Measurements from ENCODE around the gene HOXC10. TPM values are rescaled to one million over a fixed set of nuclear protein-coding genes. Genes with fewer than 3 reads are reported as not detected.
A peak's percentile ranks its signal among the peaks of the same experiment; 100 is the strongest.

The HOXC10 gene
- total RNA-seq, 1 donor from 2014 or later, result 0.96 TPM

DNA sequence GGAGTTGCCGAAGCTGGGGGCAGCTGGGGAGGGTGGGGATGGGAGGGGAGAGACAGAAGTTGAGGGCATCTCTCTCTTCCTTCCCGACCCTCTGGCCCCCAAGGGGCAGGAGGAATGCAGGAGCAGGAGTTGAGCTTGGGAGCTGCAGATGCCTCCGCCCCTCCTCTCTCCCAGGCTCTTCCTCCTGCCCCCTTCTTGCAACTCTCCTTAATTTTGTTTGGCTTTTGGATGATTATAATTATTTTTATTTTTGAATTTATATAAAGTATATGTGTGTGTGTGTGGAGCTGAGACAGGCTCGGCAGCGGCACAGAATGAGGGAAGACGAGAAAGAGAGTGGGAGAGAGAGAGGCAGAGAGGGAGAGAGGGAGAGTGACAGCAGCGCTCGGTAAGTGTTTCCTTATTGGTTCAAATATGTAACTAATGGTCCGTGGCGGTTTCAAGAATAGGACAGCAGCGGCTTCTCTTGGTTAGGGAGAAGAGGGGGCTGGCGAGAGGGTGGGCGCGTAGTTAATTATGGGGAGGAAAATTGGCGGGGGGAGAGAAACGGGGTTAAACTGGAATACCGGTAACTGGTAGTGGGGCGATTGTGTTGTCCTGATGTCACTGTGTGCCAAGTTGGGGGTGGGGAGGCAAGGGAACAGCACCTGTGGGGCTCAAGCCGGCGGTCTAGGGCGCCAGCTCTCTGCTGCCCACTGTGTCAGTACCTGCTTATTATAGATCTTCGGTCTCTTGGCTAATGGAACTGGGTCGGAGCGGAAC, 32.3 kb downstream of the HOXC10 start:
- no peak for DNase-seq (ENCODE audit: low spot score in 2 of 2, unreplicated experiment in 2 of 2)
- Mint-ChIP-seq H3K27ac (peak overlapping the region; percentile 95), H3K4me1 (peaks cover 37% of the 10 kb centered on the region), H3K27me3 (ENCODE audit: low read depth) (peaks cover 86% of the 10 kb centered on the region), H3K9me3 (no peaks in the 10 kb centered on the region), H3K36me3 (no peaks in the 10 kb centered on the region), H3K4me3 (peak overlapping the region; percentile 81)
- TF ChIP-seq, protein P1, sequence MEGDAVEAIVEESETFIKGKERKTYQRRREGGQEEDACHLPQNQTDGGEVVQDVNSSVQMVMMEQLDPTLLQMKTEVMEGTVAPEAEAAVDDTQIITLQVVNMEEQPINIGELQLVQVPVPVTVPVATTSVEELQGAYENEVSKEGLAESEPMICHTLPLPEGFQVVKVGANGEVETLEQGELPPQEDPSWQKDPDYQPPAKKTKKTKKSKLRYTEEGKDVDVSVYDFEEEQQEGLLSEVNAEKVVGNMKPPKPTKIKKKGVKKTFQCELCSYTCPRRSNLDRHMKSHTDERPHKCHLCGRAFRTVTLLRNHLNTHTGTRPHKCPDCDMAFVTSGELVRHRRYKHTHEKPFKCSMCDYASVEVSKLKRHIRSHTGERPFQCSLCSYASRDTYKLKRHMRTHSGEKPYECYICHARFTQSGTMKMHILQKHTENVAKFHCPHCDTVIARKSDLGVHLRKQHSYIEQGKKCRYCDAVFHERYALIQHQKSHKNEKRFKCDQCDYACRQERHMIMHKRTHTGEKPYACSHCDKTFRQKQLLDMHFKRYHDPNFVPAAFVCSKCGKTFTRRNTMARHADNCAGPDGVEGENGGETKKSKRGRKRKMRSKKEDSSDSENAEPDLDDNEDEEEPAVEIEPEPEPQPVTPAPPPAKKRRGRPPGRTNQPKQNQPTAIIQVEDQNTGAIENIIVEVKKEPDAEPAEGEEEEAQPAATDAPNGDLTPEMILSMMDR (IDR thresholded peaks at IDR 0.05; ENCODE audit: unreplicated experiment), result no peak

- H3K9me3 Mint-ChIP-seq, result no peaks in the 10 kb centered on the region
- H3K27me3 Mint-ChIP-seq (ENCODE audit: low read depth), result peaks cover 86% of the 10 kb centered on the region
- H3K36me3 Mint-ChIP-seq, result no peaks in the 10 kb centered on the region
- peaks cover 42% of the 10 kb centered on the region for H3K4me1 Mint-ChIP-seq
- TF ChIP-seq, protein P1 (IDR thresholded peaks at IDR 0.05; ENCODE audit: unreplicated experiment), result no peak
- peak; percentile 74 to 86 for DNase-seq (ENCODE audit: low spot score in 2 of 2, unreplicated experiment in 2 of 2)
- H3K27ac Mint-ChIP-seq, result peak overlapping the region; percentile 95
- H3K4me3 Mint-ChIP-seq, result peak overlapping the region; percentile 81
These were observed 33.0 kb downstream of the HOXC10 start for GRCh38 chr12:54017878-54018467.

DNA sequence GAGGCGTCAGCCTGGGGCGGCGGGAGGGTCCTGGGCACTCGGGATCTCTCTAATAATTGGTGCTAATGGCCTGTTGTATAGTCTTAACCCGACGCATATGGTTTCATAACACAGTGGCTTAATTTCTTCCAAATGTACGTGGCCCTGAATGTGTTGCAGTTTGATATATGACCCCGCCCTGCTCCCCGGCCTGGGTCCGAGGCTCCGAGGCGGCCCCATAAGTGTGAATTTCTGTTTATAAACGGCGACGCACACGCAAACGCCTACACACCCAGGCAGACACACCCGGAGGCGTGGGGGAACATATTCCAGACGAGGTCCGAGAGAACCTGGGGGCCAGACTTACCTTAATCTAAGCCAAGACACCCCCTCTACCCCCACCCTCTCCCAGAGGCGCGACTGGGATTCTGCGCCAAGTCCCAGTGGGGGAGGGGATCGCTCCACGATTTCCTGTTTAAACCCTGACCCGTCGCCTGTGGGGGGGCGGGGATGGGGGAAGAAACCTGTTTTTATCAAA, 33.6 kb downstream of the HOXC10 start:
- peak overlapping the region; percentile 90 for H3K27ac Mint-ChIP-seq
- H3K4me1 Mint-ChIP-seq, result peaks cover 47% of the 10 kb centered on the region
- no peaks in the 10 kb centered on the region for H3K9me3 Mint-ChIP-seq
- TF ChIP-seq, protein P1 (IDR thresholded peaks at IDR 0.05; ENCODE audit: unreplicated experiment), result no peak
- H3K4me3 Mint-ChIP-seq, result peak overlapping the region; percentile 81
- peaks cover 86% of the 10 kb centered on the region for H3K27me3 Mint-ChIP-seq (ENCODE audit: low read depth)
- no peaks in the 10 kb centered on the region for H3K36me3 Mint-ChIP-seq
- no peak for DNase-seq (ENCODE audit: low spot score in 2 of 2, unreplicated experiment in 2 of 2)

- H3K9me3 Mint-ChIP-seq, result no peaks in the 10 kb centered on the region
- peaks cover 86% of the 10 kb centered on the region for H3K27me3 Mint-ChIP-seq (ENCODE audit: low read depth)
- DNase-seq (ENCODE audit: low spot score in 2 of 2, unreplicated experiment in 2 of 2), result no peak
- peak overlapping the region; percentile 43 for H3K27ac Mint-ChIP-seq
- H3K36me3 Mint-ChIP-seq, result no peaks in the 10 kb centered on the region
- TF ChIP-seq, protein P1 (IDR thresholded peaks at IDR 0.05; ENCODE audit: unreplicated experiment), result no peak
- H3K4me1 Mint-ChIP-seq, result peaks cover 55% of the 10 kb centered on the region
- peak overlapping the region; percentile 61 for H3K4me3 Mint-ChIP-seq
These were observed 34.3 kb downstream of the HOXC10 start for GRCh38 chr12:54019091-54019811.

DNA sequence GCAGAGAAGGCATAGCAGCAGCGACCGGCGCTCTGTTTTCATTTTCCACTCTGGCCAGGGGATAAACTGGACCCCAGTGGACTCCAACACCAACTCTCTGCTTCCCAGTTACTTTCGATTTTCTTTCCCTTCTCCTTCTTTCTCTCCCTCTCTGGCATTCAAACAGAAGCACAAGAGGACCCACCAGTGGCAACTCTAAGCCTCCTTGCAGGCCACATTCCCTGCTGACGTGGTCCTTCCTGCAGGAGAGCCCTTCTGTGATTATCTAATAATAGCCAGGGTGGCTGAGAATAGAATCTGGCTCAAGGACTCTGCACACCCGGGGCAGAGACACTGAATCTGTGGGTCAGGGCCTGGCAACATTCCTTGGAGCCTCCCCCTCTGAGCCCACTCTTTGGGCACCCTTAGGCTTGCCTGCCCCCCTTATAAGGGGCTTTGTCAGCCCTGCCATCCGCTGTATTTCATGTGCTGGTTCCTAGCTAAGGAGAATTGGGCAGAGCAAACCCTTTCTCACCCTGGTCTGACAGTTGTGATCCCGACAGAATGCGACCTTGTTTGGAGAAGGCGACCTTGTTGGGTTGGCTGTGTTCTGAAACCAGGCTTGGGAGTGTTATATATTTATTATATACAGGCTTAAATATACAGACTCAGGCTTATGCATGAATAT, 35.1 kb downstream of the HOXC10 start:
- H3K27ac Mint-ChIP-seq, result peak overlapping the region; percentile 91
- peaks cover 56% of the 10 kb centered on the region for H3K4me1 Mint-ChIP-seq
- TF ChIP-seq, protein P1 (IDR thresholded peaks at IDR 0.05; ENCODE audit: unreplicated experiment), result no peak
- peaks cover 85% of the 10 kb centered on the region for H3K27me3 Mint-ChIP-seq (ENCODE audit: low read depth)
- H3K36me3 Mint-ChIP-seq, result no peaks in the 10 kb centered on the region
- peak overlapping the region; percentile 61 for H3K4me3 Mint-ChIP-seq
- H3K9me3 Mint-ChIP-seq, result no peaks in the 10 kb centered on the region
- DNase-seq (ENCODE audit: low spot score in 2 of 2, unreplicated experiment in 2 of 2), result no peak

All from mesothelial cell of epicardium (in vitro differentiated cells).